ENCODE measurements around the gene TRDMT1.
A peak's percentile ranks its signal among the peaks of the same experiment; 100 is the strongest.

The TRDMT1 gene

GRCh38 chr10:17209881-17210280 is 8.4 kb upstream of the TRDMT1 start:
- DNase-seq = peak; percentile 83

GRCh38 chr10:17209302-17209701 is 7.8 kb upstream of the TRDMT1 start:
- DNase-seq = no peak

- DNase-seq = no peak
Measured at GRCh38 chr10:17208476-17208875, 7.0 kb upstream of the TRDMT1 start.

GRCh38 chr10:17206210-17206709 is 4.8 kb upstream of the TRDMT1 start:
- DNase-seq = peak; percentile 97

GRCh38 chr10:17203416-17203815 is 1.9 kb upstream of the TRDMT1 start:
- DNase-seq = no peak

GRCh38 chr10:17202999-17203398 is 1.5 kb upstream of the TRDMT1 start:
- DNase-seq = no peak

GRCh38 chr10:17202506-17202905 is 1.0 kb upstream of the TRDMT1 start:
- no peak for DNase-seq

- no peak for DNase-seq
Measured at GRCh38 chr10:17201794-17202116, 283 bp upstream of the TRDMT1 start.

- no peak for DNase-seq
Measured at GRCh38 chr10:17200001-17200911, 1.2 kb downstream of the TRDMT1 start.

GRCh38 chr10:17199351-17199804 is 2.1 kb downstream of the TRDMT1 start:
- peak; percentile 51 for DNase-seq

- DNase-seq = no peak
Measured at GRCh38 chr10:17196573-17196972, 4.9 kb downstream of the TRDMT1 start.

GRCh38 chr10:17196045-17196444 is 5.4 kb downstream of the TRDMT1 start:
- DNase-seq = no peak

- no peak for DNase-seq
Measured at GRCh38 chr10:17195083-17195482, 6.4 kb downstream of the TRDMT1 start.

GRCh38 chr10:17190602-17191001 is 10.9 kb downstream of the TRDMT1 start:
- DNase-seq = no peak

GRCh38 chr10:17188644-17189172 is 12.8 kb downstream of the TRDMT1 start:
- no peak for DNase-seq

GRCh38 chr10:17185873-17186272 is 15.6 kb downstream of the TRDMT1 start:
- no peak for DNase-seq

- DNase-seq = no peak
Measured at GRCh38 chr10:17183110-17183509, 18.4 kb downstream of the TRDMT1 start.

GRCh38 chr10:17181751-17182150 is 19.7 kb downstream of the TRDMT1 start:
- DNase-seq = no peak

GRCh38 chr10:17181110-17181509 is 20.4 kb downstream of the TRDMT1 start:
- peak; percentile 27 for DNase-seq

- peak; percentile 61 for DNase-seq
Measured at GRCh38 chr10:17179002-17179401, 22.5 kb downstream of the TRDMT1 start.

GRCh38 chr10:17178006-17178405 is 23.5 kb downstream of the TRDMT1 start:
- no peak for DNase-seq

- DNase-seq = no peak
Measured at GRCh38 chr10:17177014-17177413, 24.5 kb downstream of the TRDMT1 start.

GRCh38 chr10:17176091-17176490 is 25.4 kb downstream of the TRDMT1 start:
- no peak for DNase-seq

- peak; percentile 67 for DNase-seq
Measured at GRCh38 chr10:17175551-17175950, 25.9 kb downstream of the TRDMT1 start.
